ENCODE data around the gene TEDC2. TPM values are rescaled to one million over a fixed set of nuclear protein-coding genes. Genes with fewer than 3 reads are reported as not detected.

TEDC2 gene
- total and polyA plus RNA-seq, 9 of the 15 experiments (the other 6 are each of a cell fraction or from before 2014, with no cell fraction given) = 0.75 to 57.0 (median 17.6) TPM

GRCh38 chr16:2428784-2429033 is 31.2 kb upstream of the TEDC2 start (continued):
- TF ChIP-seq USF2 (CRISPR knock-in tag; IDR thresholded peaks at IDR 0.05) = no peak
- no peak for TF ChIP-seq SP2 (IDR thresholded peaks at IDR 0.05; ENCODE audit: extremely low read depth, low read depth, low read length, poor library complexity, severe bottlenecking)
- TF ChIP-seq KLF13 (tag; IDR thresholded peaks at IDR 0.05; ENCODE audit: borderline replicate concordance, low read depth) = 0 out of 2 replicates have a peak, but pooled peaks have one; percentile 65
- TF ChIP-seq CREB5 (CRISPR knock-in tag; IDR thresholded peaks at IDR 0.05) = no peak
- TF ChIP-seq DPF2 (IDR thresholded peaks at IDR 0.05) = peak; percentile 38; the same call in 1 of the 2 replicates
- no peak for TF ChIP-seq DACH1 (IDR thresholded peaks at IDR 0.05; ENCODE audit: partially characterized antibody)
- no peak for TF ChIP-seq ZNF133 (CRISPR knock-in tag; IDR thresholded peaks at IDR 0.05)
- no peak for TF ChIP-seq FOS (IDR thresholded peaks at IDR 0.05; ENCODE audit: extremely low read depth, insufficient read length)
- no peak for TF ChIP-seq NR2F6 (CRISPR knock-in tag; IDR thresholded peaks at IDR 0.05)
- TF ChIP-seq E2F1 (CRISPR knock-in tag; IDR thresholded peaks at IDR 0.05) = no peak
- TF ChIP-seq HDAC6 (IDR thresholded peaks at IDR 0.05; ENCODE audit: low read depth, low read length) = no peak
- TF ChIP-seq YBX1 (IDR thresholded peaks at IDR 0.05) = no peak
- no peak for TF ChIP-seq POLR3G (IDR thresholded peaks at IDR 0.05; ENCODE audit: extremely low read depth, insufficient read length, insufficient replicate concordance)
- no peak for TF ChIP-seq GABPA (tag; conservative IDR thresholded peaks at IDR 0.05; ENCODE audit: low read depth)
- TF ChIP-seq, protein P1, sequence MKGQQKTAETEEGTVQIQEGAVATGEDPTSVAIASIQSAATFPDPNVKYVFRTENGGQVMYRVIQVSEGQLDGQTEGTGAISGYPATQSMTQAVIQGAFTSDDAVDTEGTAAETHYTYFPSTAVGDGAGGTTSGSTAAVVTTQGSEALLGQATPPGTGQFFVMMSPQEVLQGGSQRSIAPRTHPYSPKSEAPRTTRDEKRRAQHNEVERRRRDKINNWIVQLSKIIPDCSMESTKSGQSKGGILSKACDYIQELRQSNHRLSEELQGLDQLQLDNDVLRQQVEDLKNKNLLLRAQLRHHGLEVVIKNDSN (CRISPR knock-in tag; IDR thresholded peaks at IDR 0.05) = peak; percentile 62; the same call in 1 of the 2 replicates
- TF ChIP-seq KAT2B (IDR thresholded peaks at IDR 0.05; ENCODE audit: low read depth, low read length) = no peak
- no peak for TF ChIP-seq ZNF121 (CRISPR knock-in tag; conservative IDR thresholded peaks at IDR 0.05)
- TF ChIP-seq CEBPZ (IDR thresholded peaks at IDR 0.05; ENCODE audit: borderline replicate concordance, low read depth, low read length) = no peak
- no peak for TF ChIP-seq ZNF134 (CRISPR knock-in tag; conservative IDR thresholded peaks at IDR 0.05)
- no peak for TF ChIP-seq NCOA1 (IDR thresholded peaks at IDR 0.05; ENCODE audit: low read depth)
- TF ChIP-seq CHD4 (IDR thresholded peaks at IDR 0.05; ENCODE audit: insufficient read depth, insufficient replicate concordance, low read depth, low read length, poor library complexity, severe bottlenecking) = no peak
- TF ChIP-seq NCOA4 (IDR thresholded peaks at IDR 0.05; ENCODE audit: partially characterized antibody) = no peak
- peak; percentile 78; the same call in 1 of the 2 replicates for TF ChIP-seq CBFB (CRISPR knock-in tag; IDR thresholded peaks at IDR 0.05)
- TF ChIP-seq ZNF668 (CRISPR knock-in tag; IDR thresholded peaks at IDR 0.05) = no peak

All from K562 (cell line).